H1 (cell line): ENCODE results near the gene ZNF750.

Experiments
- CBX5 ChIP-seq: fragments of 300-800, 300-1000 bp; sonication (generic); IDR thresholded peaks from 2 replicates; pipeline ENCODE4 v1.7.1; 2016; ENCODE audit warnings: antibody characterized with exemption, low read length, low read depth
- KDM5A ChIP-seq: fragments of 200-600 bp; IDR thresholded peaks from 2 replicates; pipeline ENCODE4 v1.7.1; 2012; ENCODE audit warnings: mild to moderate bottlenecking, low read length, inconsistent platforms, mixed read lengths
- POLR2AphosphoS5 ChIP-seq: IDR thresholded peaks from 2 replicates; pipeline ENCODE4 v1.6.1; 2011; ENCODE audit warnings: low read depth, low read length
- RFX5 ChIP-seq: IDR thresholded peaks from 2 replicates; pipeline ENCODE4 v1.6.1; 2011; ENCODE audit warnings: low read depth, low read length, improper control_type of control experiment, borderline replicate concordance
- SUZ12 ChIP-seq: fragments of 200-600 bp; sonication (generic); IDR thresholded peaks from 2 replicates; pipeline ENCODE4 v1.6.1; 2012; ENCODE audit warnings: mild to moderate bottlenecking, inconsistent platforms, low read length, moderate library complexity, mixed read lengths
- YY1 ChIP-seq: IDR thresholded peaks from 2 replicates; pipeline ENCODE4 v1.6.1; 2011; ENCODE audit warnings: low read depth, mild to moderate bottlenecking, low read length
- TF ChIP-seq, protein P1 (sequence below), 3 experiments: IDR thresholded peaks; 1 replicate in 2 of 3; 2 replicates in 1 of 3; pipeline versions ENCODE4 v1.5.1 to v1.6.1; 2011; ENCODE audit warnings: low read length in 3 of 3, mild to moderate bottlenecking in 3 of 3, inconsistent platforms in 2 of 3, low read depth in 1 of 3, moderate library complexity in 1 of 3; ENCODE audit not compliant: insufficient read depth in 1 of 3; ENCODE audit errors: control extremely low read depth in 1 of 3
- TF ChIP-seq, protein P2 (sequence below): IDR thresholded peaks from 2 replicates; pipeline ENCODE4 v1.6.1; 2012; ENCODE audit warnings: inconsistent platforms

DNA sequence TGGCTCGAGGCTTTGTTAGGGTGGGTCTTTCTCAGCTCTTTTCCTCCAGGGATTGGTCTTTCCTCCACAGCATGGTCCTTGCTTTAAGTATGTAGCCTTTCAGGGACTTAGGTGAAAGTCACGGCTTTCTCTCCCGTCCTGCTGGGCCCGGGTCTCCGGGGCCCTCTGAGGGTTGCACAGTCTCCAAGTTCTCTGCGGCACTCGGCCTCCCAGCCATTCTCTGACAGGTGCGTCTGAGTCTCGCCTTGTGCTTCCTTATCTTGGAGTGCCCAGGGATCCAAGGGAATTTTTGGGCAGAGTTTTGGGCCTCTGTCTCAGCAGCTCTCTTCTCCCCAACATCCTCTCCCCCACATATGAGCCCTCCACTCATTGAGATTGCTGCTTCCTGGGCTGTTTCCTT is 36.6 kb downstream of the ZNF750 start:
- no peak for TF ChIP-seq SUZ12
- TF ChIP-seq, protein P1, sequence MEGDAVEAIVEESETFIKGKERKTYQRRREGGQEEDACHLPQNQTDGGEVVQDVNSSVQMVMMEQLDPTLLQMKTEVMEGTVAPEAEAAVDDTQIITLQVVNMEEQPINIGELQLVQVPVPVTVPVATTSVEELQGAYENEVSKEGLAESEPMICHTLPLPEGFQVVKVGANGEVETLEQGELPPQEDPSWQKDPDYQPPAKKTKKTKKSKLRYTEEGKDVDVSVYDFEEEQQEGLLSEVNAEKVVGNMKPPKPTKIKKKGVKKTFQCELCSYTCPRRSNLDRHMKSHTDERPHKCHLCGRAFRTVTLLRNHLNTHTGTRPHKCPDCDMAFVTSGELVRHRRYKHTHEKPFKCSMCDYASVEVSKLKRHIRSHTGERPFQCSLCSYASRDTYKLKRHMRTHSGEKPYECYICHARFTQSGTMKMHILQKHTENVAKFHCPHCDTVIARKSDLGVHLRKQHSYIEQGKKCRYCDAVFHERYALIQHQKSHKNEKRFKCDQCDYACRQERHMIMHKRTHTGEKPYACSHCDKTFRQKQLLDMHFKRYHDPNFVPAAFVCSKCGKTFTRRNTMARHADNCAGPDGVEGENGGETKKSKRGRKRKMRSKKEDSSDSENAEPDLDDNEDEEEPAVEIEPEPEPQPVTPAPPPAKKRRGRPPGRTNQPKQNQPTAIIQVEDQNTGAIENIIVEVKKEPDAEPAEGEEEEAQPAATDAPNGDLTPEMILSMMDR (IDR thresholded peaks at IDR 0.05; ENCODE audit: control extremely low read depth in 1 of 3, insufficient read depth in 1 of 3, low read depth in 1 of 3, low read length in 3 of 3): no peak
- TF ChIP-seq RFX5: no peak
- no peak for TF ChIP-seq CBX5
- no peak for TF ChIP-seq POLR2AphosphoS5
- no peak for TF ChIP-seq YY1
- TF ChIP-seq, protein P2, sequence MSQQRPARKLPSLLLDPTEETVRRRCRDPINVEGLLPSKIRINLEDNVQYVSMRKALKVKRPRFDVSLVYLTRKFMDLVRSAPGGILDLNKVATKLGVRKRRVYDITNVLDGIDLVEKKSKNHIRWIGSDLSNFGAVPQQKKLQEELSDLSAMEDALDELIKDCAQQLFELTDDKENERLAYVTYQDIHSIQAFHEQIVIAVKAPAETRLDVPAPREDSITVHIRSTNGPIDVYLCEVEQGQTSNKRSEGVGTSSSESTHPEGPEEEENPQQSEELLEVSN: no peak
- TF ChIP-seq KDM5A: no peak
